ENCODE data around the gene NIPAL4. TPM values are rescaled to one million over a fixed set of nuclear protein-coding genes. Genes with fewer than 3 reads are reported as not detected.
A peak's percentile ranks its signal among the peaks of the same experiment; 100 is the strongest.

NIPAL4 gene
- total RNA-seq, 1 donor, result 0.36 TPM

DNA sequence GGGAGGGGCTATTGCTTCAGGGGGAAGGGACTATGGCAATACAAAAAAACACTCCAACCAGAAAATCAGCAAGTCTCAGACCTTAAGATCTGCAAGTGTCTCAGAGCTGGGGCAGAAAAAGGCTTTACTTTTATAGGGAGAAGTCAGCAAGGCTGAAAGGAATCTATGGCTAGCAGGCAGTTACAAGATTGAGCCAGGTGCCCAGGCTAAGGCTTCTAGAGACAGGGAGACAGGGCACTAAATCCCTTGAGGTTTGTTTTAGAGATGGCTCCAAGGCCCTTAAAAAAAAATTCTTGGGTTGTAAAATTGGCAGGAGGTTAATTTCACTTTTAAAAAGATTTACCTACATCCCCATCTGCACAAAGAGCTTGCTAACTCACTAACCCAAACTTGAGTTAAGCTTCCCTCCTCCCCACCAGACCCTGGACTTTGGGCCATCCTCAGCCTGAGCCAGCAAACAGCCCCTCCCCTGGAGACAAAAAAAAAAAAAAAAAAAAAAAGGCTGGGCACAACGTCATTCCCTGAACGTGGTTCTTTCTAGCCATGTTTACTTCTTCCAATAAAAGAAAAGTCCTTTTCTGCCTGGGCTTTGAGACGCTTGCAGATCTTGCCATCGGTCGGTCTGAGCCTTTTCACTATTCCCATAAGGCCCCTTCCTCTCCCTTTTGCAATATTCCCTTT is 17.9 kb downstream of the NIPAL4 start:
- H4K20me1 ChIP-seq (ENCODE audit: insufficient read depth, low read length), result no peaks in the 10 kb centered on the region
- no peaks in the 10 kb centered on the region for H3K79me2 ChIP-seq (ENCODE audit: insufficient read depth, low read length)
- no peak overlapping the region for H3K4me3 ChIP-seq (ENCODE audit: insufficient read depth, low read length)
- DNase-seq (ENCODE audit: insufficient read length, low spot score, missing footprints), result no peak
- H3K36me3 ChIP-seq (ENCODE audit: insufficient read depth, low read length), result peaks cover 27% of the 10 kb centered on the region
- TF ChIP-seq, protein P1, sequence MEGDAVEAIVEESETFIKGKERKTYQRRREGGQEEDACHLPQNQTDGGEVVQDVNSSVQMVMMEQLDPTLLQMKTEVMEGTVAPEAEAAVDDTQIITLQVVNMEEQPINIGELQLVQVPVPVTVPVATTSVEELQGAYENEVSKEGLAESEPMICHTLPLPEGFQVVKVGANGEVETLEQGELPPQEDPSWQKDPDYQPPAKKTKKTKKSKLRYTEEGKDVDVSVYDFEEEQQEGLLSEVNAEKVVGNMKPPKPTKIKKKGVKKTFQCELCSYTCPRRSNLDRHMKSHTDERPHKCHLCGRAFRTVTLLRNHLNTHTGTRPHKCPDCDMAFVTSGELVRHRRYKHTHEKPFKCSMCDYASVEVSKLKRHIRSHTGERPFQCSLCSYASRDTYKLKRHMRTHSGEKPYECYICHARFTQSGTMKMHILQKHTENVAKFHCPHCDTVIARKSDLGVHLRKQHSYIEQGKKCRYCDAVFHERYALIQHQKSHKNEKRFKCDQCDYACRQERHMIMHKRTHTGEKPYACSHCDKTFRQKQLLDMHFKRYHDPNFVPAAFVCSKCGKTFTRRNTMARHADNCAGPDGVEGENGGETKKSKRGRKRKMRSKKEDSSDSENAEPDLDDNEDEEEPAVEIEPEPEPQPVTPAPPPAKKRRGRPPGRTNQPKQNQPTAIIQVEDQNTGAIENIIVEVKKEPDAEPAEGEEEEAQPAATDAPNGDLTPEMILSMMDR (IDR thresholded peaks at IDR 0.05; ENCODE audit: extremely low read depth, low read depth, low read length), result no peak
- peaks cover 14% of the 10 kb centered on the region for H3K4me1 ChIP-seq (ENCODE audit: insufficient read depth, low read length)
- H2AFZ ChIP-seq (ENCODE audit: low read length), result no peak overlapping the region
- no peak overlapping the region for H3K27ac ChIP-seq (ENCODE audit: low read depth, low read length)
- no peaks in the 10 kb centered on the region for H3K9me3 ChIP-seq (ENCODE audit: low read depth, low read length)
- no peaks in the 10 kb centered on the region for H3K27me3 ChIP-seq (ENCODE audit: insufficient read depth, low read length)
- H3K4me2 ChIP-seq (ENCODE audit: insufficient read depth, low read length), result no peak overlapping the region

DNA sequence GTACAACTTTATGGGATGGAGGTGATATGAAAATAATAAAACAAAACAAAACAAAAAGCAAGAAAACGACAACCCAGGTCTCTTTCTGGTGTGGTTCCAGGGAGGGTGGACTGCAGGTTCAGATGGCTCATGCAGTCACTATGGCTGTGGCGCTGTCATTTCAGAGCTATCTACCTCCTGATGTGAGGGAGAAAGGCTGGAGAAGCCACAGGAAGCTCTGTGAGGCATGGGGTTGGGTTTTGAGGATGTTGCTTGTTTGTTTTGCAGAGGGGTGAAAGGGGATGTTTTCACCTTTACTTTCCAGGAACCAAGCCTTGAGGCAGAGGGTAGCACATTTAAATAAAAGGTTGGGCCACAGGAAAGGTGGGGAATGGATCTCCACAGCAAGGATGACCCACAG is 18.7 kb downstream of the NIPAL4 start:
- no peak overlapping the region for H2AFZ ChIP-seq (ENCODE audit: low read length)
- H3K4me2 ChIP-seq (ENCODE audit: insufficient read depth, low read length), result no peak overlapping the region
- H3K4me1 ChIP-seq (ENCODE audit: insufficient read depth, low read length), result peaks cover 7% of the 10 kb centered on the region
- no peak overlapping the region for H3K4me3 ChIP-seq (ENCODE audit: insufficient read depth, low read length)
- no peaks in the 10 kb centered on the region for H3K9me3 ChIP-seq (ENCODE audit: low read depth, low read length)
- no peaks in the 10 kb centered on the region for H3K79me2 ChIP-seq (ENCODE audit: insufficient read depth, low read length)
- peaks cover 27% of the 10 kb centered on the region for H3K36me3 ChIP-seq (ENCODE audit: insufficient read depth, low read length)
- no peaks in the 10 kb centered on the region for H4K20me1 ChIP-seq (ENCODE audit: insufficient read depth, low read length)
- no peak for DNase-seq (ENCODE audit: insufficient read length, low spot score, missing footprints)
- H3K27ac ChIP-seq (ENCODE audit: low read depth, low read length), result no peak overlapping the region
- TF ChIP-seq, protein P1 (IDR thresholded peaks at IDR 0.05; ENCODE audit: extremely low read depth, low read depth, low read length), result no peak
- H3K27me3 ChIP-seq (ENCODE audit: insufficient read depth, low read length), result no peaks in the 10 kb centered on the region

DNA sequence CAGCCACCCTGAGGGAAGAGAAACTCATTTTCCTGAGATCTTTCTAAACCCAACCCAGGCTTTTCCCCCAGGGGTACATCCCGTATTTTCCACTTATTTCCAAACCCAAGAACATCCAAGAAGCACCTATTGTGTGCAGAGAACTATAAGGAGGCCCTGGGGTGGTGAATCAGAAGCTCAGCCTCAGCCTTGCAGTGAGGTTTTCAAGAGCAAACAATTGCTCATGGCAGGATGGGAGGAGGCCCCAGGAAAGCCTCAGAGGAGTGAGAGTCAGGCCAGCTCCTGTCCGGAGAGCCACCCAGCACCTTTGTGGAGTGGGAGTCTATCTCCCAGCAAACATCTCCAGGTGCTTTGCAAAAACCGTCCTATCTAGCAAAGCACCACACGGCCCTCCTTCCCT is 19.2 kb downstream of the NIPAL4 start:
- no peaks in the 10 kb centered on the region for H3K9me3 ChIP-seq (ENCODE audit: low read depth, low read length)
- no peak overlapping the region for H3K27ac ChIP-seq (ENCODE audit: low read depth, low read length)
- no peaks in the 10 kb centered on the region for H3K79me2 ChIP-seq (ENCODE audit: insufficient read depth, low read length)
- H3K4me1 ChIP-seq (ENCODE audit: insufficient read depth, low read length), result peaks cover 3% of the 10 kb centered on the region
- no peaks in the 10 kb centered on the region for H4K20me1 ChIP-seq (ENCODE audit: insufficient read depth, low read length)
- no peak overlapping the region for H2AFZ ChIP-seq (ENCODE audit: low read length)
- TF ChIP-seq, protein P1 (IDR thresholded peaks at IDR 0.05; ENCODE audit: extremely low read depth, low read depth, low read length), result no peak
- H3K27me3 ChIP-seq (ENCODE audit: insufficient read depth, low read length), result no peaks in the 10 kb centered on the region
- peaks cover 31% of the 10 kb centered on the region for H3K36me3 ChIP-seq (ENCODE audit: insufficient read depth, low read length)
- DNase-seq (ENCODE audit: insufficient read length, low spot score, missing footprints), result peak; percentile 80
- no peak overlapping the region for H3K4me3 ChIP-seq (ENCODE audit: insufficient read depth, low read length)
- H3K4me2 ChIP-seq (ENCODE audit: insufficient read depth, low read length), result no peak overlapping the region

DNA sequence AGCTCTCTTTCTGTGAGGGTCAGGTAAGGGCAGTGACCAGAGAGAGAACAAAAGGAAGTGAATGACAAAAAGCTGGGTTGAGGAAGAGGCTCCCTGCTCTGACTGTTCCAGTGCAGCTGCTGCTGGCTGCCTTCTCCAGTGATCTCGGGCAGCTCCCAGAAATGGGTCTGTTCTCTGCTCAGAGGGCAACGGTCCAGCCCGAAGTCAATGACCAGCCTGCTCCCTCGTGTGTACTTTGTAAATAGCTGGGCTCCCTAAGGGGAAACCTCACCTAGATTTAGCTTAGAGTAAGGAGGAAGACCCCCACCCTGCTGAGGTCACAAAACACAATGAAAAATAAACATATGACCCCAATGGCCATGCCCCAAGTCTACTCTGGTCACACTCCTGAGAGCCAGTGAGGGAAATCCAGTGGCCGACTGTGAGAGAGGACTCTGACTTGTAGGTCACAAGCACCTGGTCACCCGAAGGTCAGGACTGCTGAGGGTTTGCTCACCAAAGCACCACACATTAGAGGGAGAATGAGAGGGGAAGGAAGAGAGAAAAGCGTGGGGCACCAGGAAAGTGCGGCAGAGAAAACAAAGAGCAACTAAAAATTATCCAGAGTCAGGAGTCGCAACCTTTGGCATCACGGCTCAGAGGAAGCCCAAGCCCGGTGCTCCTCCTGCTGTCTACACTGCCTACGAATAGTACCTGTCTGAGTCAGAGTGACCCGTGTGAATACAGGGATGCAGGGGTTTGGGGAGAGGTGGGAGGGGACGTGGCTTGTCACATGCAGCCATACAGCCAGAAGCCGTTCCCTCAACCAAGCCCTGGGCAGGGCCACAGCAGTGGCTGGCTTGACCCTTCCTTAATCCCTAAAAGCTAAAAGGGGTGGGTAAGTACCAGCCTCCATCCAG is 19.8 kb downstream of the NIPAL4 start:
- H3K4me1 ChIP-seq (ENCODE audit: insufficient read depth, low read length), result no peaks in the 10 kb centered on the region
- H3K36me3 ChIP-seq (ENCODE audit: insufficient read depth, low read length), result peaks cover 34% of the 10 kb centered on the region
- no peaks in the 10 kb centered on the region for H3K79me2 ChIP-seq (ENCODE audit: insufficient read depth, low read length)
- H2AFZ ChIP-seq (ENCODE audit: low read length), result no peak overlapping the region
- H3K27ac ChIP-seq (ENCODE audit: low read depth, low read length), result no peak overlapping the region
- no peaks in the 10 kb centered on the region for H3K27me3 ChIP-seq (ENCODE audit: insufficient read depth, low read length)
- TF ChIP-seq, protein P1 (IDR thresholded peaks at IDR 0.05; ENCODE audit: extremely low read depth, low read depth, low read length), result no peak
- H3K9me3 ChIP-seq (ENCODE audit: low read depth, low read length), result no peaks in the 10 kb centered on the region
- no peak overlapping the region for H3K4me3 ChIP-seq (ENCODE audit: insufficient read depth, low read length)
- peaks cover 2% of the 10 kb centered on the region for H4K20me1 ChIP-seq (ENCODE audit: insufficient read depth, low read length)
- no peak for DNase-seq (ENCODE audit: insufficient read length, low spot score, missing footprints)
- H3K4me2 ChIP-seq (ENCODE audit: insufficient read depth, low read length), result no peak overlapping the region
